HepG2 (cell line): ENCODE results near the gene PCYOX1L. TPM values are rescaled to one million over a fixed set of nuclear protein-coding genes. Genes with fewer than 3 reads are reported as not detected.

Experiments
- ATAC-seq: fragments of 200-7000 bp; cut with Tn5 transposase; 3 replicates; pipeline ENCODE4 v1.9.1; 2020; ENCODE audit warnings: mild to moderate bottlenecking, moderate library complexity
- BruUV-seq: library from RNA; stranded (reverse); fragments of 400-500 nt; replicated peaks from 2 replicates; lab custom pipeline; 2021; lab: Mats Ljungman, UMichigan
- CTCF ChIA-PET: fragments of 300-600 bp; formaldehyde crosslinking; extraction: SDS; loops from one replicate; lab custom pipeline; 2021; ENCODE audit warnings: low total read pairs, inconsistent platforms, low intra/inter-chr PET ratio; lab: Yijun Ruan, JAX
- POLR2A ChIA-PET: fragments of 350-600 bp; sonication (Branson Sonifier 250); formaldehyde crosslinking; loops from one replicate; lab custom pipeline; 2020; ENCODE audit warnings: antibody characterized with exemption, inconsistent platforms; lab: Yijun Ruan, JAX
- DNase-seq: peaks from one replicate; pipeline ENCODE4 v3.0.0-alpha.2; 2015; ENCODE audit warnings: low spot score
- FAIRE-seq: peaks from 3 replicates; lab custom pipeline; 2011; peaks lifted over from hg19 to GRCh38; lab: Jason Lieb, UNC
- H2AFZ ChIP-seq: one replicate; pipeline ENCODE4 v1.6.1; 2011; ENCODE audit warnings: low read length, inconsistent platforms
- H3K27ac ChIP-seq: fragments of 300-600 bp; 3 replicates; pipeline ENCODE4 v1.8.0; 2011; ENCODE audit warnings: mixed run types, mild to moderate bottlenecking, mixed read lengths, low read length, inconsistent platforms; ENCODE audit not compliant: insufficient read depth; ENCODE audit errors: extremely low read length
- H3K27me3 ChIP-seq, 2 experiments: fragments of 200-600 bp in 1 of 2; 2 replicates in 1 of 2; 3 replicates in 1 of 2; pipeline versions ENCODE4 v1.6.0 to v1.8.0; 2011; ENCODE audit warnings: low read length in 2 of 2, mild to moderate bottlenecking in 2 of 2, moderate library complexity in 2 of 2, inconsistent platforms in 1 of 2; ENCODE audit not compliant: insufficient read depth in 2 of 2, control insufficient read depth in 1 of 2
- H3K36me3 ChIP-seq, 2 experiments: fragments of 200-600 bp in 1 of 2; replicated peaks in 1 of 2; 2 replicates in 1 of 2; 3 replicates in 1 of 2; pipeline versions ENCODE4 v1.5.1 to v1.8.0; 2011; ENCODE audit warnings: low read length in 2 of 2, inconsistent platforms in 1 of 2; ENCODE audit not compliant: insufficient read depth in 2 of 2, control insufficient read depth in 1 of 2
- H3K4me1 ChIP-seq: 2 replicates; pipeline ENCODE4 v1.5.1; 2012; ENCODE audit warnings: low read length, inconsistent platforms; ENCODE audit not compliant: insufficient read depth
- H3K4me2 ChIP-seq: 2 replicates; pipeline ENCODE4 v1.6.0; 2011; ENCODE audit warnings: low read depth, low read length, inconsistent platforms
- H3K4me3 ChIP-seq, 3 experiments: fragments of 200-600 bp in 1 of 3; sonication (generic), shearing (Covaris generic) in 1 of 3; replicated peaks in 1 of 3; 2 replicates each; pipeline ENCODE4 v1.5.1; 2011 to 2016; ENCODE audit warnings: low read length in 3 of 3, inconsistent platforms in 2 of 3, low read depth in 2 of 3, mild to moderate bottlenecking in 2 of 3, control low read depth in 1 of 3, mixed read lengths in 1 of 3; ENCODE audit not compliant: insufficient read depth in 1 of 3
- H3K79me2 ChIP-seq: one replicate; pipeline ENCODE4 v1.6.1; 2011; ENCODE audit warnings: low read length, inconsistent platforms; ENCODE audit not compliant: insufficient read depth
- H3K9ac ChIP-seq: 2 replicates; pipeline ENCODE4 v1.6.0; 2011; ENCODE audit warnings: mild to moderate bottlenecking, low read depth, low read length, inconsistent platforms; ENCODE audit not compliant: insufficient read depth
- H3K9me3 ChIP-seq: 2 replicates; pipeline ENCODE4 v1.5.1; 2012; ENCODE audit warnings: mild to moderate bottlenecking, low read length
- H4K20me1 ChIP-seq: 2 replicates; pipeline ENCODE4 v1.6.0; 2011; ENCODE audit warnings: inconsistent platforms, mild to moderate bottlenecking, low read length, moderate library complexity; ENCODE audit not compliant: insufficient read depth
- IRX3 ChIP-seq: sonication (generic); formaldehyde crosslinking; IDR thresholded peaks from 2 replicates; pipeline ENCODE4 v1.8.1; 2023; ENCODE audit warnings: mild to moderate bottlenecking, low read depth, missing genetic modification reagents, borderline replicate concordance
- REXO4 ChIP-seq: sonication (generic); formaldehyde crosslinking; IDR thresholded peaks from 2 replicates; pipeline ENCODE4 v1.8.0; 2022; ENCODE audit warnings: missing genetic modification reagents, mild to moderate bottlenecking, borderline replicate concordance
- SOX6 ChIP-seq, 2 experiments: fragments of 450-650 bp in 1 of 2; sonication (generic) in 1 of 2; formaldehyde crosslinking in 1 of 2; IDR thresholded peaks; 2 replicates each; pipeline versions ENCODE4 v1.4.0 to v1.6.1; 2017 to 2020; ENCODE audit warnings: antibody characterized with exemption in 1 of 2, mild to moderate bottlenecking in 1 of 2, missing genetic modification reagents in 1 of 2
- TBX2 ChIP-seq: sonication (generic); formaldehyde crosslinking; IDR thresholded peaks from 2 replicates; pipeline ENCODE4 v1.5.0; 2020; ENCODE audit warnings: missing genetic modification reagents, mild to moderate bottlenecking, borderline replicate concordance
- THRA ChIP-seq: sonication (generic); formaldehyde crosslinking; IDR thresholded peaks from 2 replicates; pipeline ENCODE4 v1.4.0; 2020; ENCODE audit warnings: missing genetic modification reagents, borderline replicate concordance
- ZBTB10 ChIP-seq: sonication (generic); formaldehyde crosslinking; IDR thresholded peaks from 2 replicates; pipeline ENCODE4 v1.4.0; 2020; ENCODE audit warnings: missing genetic modification reagents, borderline replicate concordance
- ZBTB20 ChIP-seq: sonication (generic); formaldehyde crosslinking; IDR thresholded peaks from 2 replicates; pipeline ENCODE4 v1.8.1; 2023; ENCODE audit warnings: missing genetic modification reagents, low read depth, mild to moderate bottlenecking, borderline replicate concordance
- ZMYM2 ChIP-seq: sonication (generic); formaldehyde crosslinking; IDR thresholded peaks from 2 replicates; pipeline ENCODE4 v1.8.0; 2022; ENCODE audit warnings: mild to moderate bottlenecking, missing genetic modification reagents
- ZNF589 ChIP-seq: sonication (generic); formaldehyde crosslinking; conservative IDR thresholded peaks from 2 replicates; pipeline ENCODE4 v1.8.0; 2022; ENCODE audit warnings: mild to moderate bottlenecking, moderate library complexity, missing genetic modification reagents
- ZSCAN25 ChIP-seq: sonication (generic); formaldehyde crosslinking; IDR thresholded peaks from 2 replicates; pipeline ENCODE4 v1.8.0; 2022; ENCODE audit warnings: mild to moderate bottlenecking, missing genetic modification reagents
- ZSCAN5A ChIP-seq: sonication (generic); formaldehyde crosslinking; IDR thresholded peaks from 2 replicates; pipeline ENCODE4 v1.8.0; 2022; ENCODE audit warnings: mild to moderate bottlenecking, missing genetic modification reagents, borderline replicate concordance
- whole genome bisulfite sequencing: methylation state at CpG from one replicate; pipeline ENCODE4 v1.1.6; 2017; ENCODE audit warnings: low lambda C conversion rate; 5-methylcytosine and 5-hydroxymethylcytosine counted together
- in situ Hi-C: cut with HindIII; loops from 2 replicates; pipeline ENCODE4 v1.10.0; 2017; ENCODE audit warnings: low pct_unique_long_range_greater_than_20kb; ENCODE audit not compliant: extremely low pct_ligation_motif_present
- intact Hi-C: fragments of 100-400 bp; cut with micrococcal nuclease; formaldehyde crosslinking; loops from one replicate; pipeline ENCODE4 v1.10.0; 2022; ENCODE audit not compliant: unreplicated experiment
- polyA plus RNA-seq, 8 experiments: library from polyadenylated mRNA; depleted of rRNA in 3 of 8; stranded (reverse) in 7 of 8; unstranded in 1 of 8; fragments of >200 nt; fragmentation: Illumina TruSeq in 4 of 8; extraction: Trizol in 4 of 8; gene quantifications; 2 replicates each; pipeline versions ENCODE4 v1.2.1 to v1.2.3, GENCODE V29; 2011 to 2016; ENCODE audit warnings: low read depth in 4 of 8, missing spikeins in 1 of 8, mixed read lengths in 1 of 8; ENCODE audit not compliant: insufficient read depth in 1 of 8
- total RNA-seq, 5 experiments: library from RNA; depleted of rRNA; stranded (reverse); fragments of >200 nt; fragmentation: Illumina TruSeq; extraction: Trizol; gene quantifications; 2 replicates each; pipeline ENCODE4 v1.2.3, GENCODE V29; 2016; ENCODE audit warnings: low read depth in 1 of 5
- TF ChIP-seq, protein P1 (sequence below): sonication (generic); formaldehyde crosslinking; IDR thresholded peaks from 2 replicates; pipeline ENCODE4 v1.5.1; 2020; ENCODE audit warnings: mild to moderate bottlenecking, moderate library complexity, missing genetic modification reagents
- TF ChIP-seq, protein P2 (sequence below): sonication (generic); formaldehyde crosslinking; IDR thresholded peaks from 2 replicates; pipeline ENCODE4 v1.9.0; 2021; ENCODE audit warnings: missing genetic modification reagents, borderline replicate concordance

Gene PCYOX1L
- total and polyA plus RNA-seq, 2 of the 13 experiments (the other 11 are each of a cell fraction or from before 2014, with no cell fraction given): 1.00 to 3.7 TPM

DNA sequence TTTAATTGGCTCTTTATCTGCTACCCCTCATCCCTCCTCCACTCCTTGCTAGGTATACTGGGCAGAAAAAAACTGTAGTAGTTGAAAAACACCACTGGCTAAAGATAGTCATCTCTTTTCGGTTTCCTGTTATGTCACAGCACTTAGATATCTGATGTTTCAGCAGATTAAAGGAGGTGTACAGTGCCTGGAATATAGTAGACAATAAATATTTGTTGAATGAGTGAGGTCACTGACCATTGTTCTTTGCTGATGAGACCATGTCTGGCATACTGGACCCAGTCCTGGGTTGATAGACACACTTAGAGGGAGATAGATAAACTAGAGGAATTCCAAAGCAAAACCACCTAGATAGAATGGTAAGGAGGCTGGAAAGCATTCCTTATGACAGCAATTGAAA is 9.3 kb upstream of the PCYOX1L start:
- in situ Hi-C loops: no loop called here
- Histone ChIP-seq H3K4me2 (no peak overlapping the region), H3K27me3 (no peaks in the 10 kb centered on the region; a peak in 1 of 5 replicates), H3K9me3 (no peaks in the 10 kb centered on the region), H3K4me3 (no peak overlapping the region), H3K4me1 (peaks cover 38% of the 10 kb centered on the region), H3K36me3 (peaks cover 9 to 58% of the 10 kb centered on the region in 2 experiments), H3K9ac (no peak overlapping the region), H2AFZ (no peak overlapping the region), H4K20me1 (0 out of 2 replicates have a peak, but pooled peaks cover 4% of the 10 kb centered on the region), H3K79me2 (peaks cover 22% of the 10 kb centered on the region), H3K27ac (no peak overlapping the region)
- CTCF ChIA-PET: no interaction called here
- DNase-seq (no peak), FAIRE-seq (no peak), ATAC-seq (no peak)
- POLR2A ChIA-PET: interaction anchor here (1.4 kb wide), 1 partner anchor 9 kb away, joined by 3 read pairs; the partner anchor contains the start of gene PCYOX1L
- BruUV-seq: no TSS peak
- WGBS: 93% methylated on average over 1 of the region's 1 CpG
- intact Hi-C loops: no loop called here
- TF ChIP-seq ZSCAN5A (CRISPR knock-in tag): no peak
- TF ChIP-seq THRA (CRISPR knock-in tag): no peak
- no peak for TF ChIP-seq ZNF589 (CRISPR knock-in tag)
- TF ChIP-seq ZMYM2: no peak
- TF ChIP-seq ZSCAN25 (CRISPR knock-in tag): no peak
- no peak for TF ChIP-seq ZBTB20 (CRISPR knock-in tag)
- TF ChIP-seq, protein P1, sequence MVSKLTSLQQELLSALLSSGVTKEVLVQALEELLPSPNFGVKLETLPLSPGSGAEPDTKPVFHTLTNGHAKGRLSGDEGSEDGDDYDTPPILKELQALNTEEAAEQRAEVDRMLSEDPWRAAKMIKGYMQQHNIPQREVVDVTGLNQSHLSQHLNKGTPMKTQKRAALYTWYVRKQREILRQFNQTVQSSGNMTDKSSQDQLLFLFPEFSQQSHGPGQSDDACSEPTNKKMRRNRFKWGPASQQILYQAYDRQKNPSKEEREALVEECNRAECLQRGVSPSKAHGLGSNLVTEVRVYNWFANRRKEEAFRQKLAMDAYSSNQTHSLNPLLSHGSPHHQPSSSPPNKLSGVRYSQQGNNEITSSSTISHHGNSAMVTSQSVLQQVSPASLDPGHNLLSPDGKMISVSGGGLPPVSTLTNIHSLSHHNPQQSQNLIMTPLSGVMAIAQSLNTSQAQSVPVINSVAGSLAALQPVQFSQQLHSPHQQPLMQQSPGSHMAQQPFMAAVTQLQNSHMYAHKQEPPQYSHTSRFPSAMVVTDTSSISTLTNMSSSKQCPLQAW (CRISPR knock-in tag): no peak
- TF ChIP-seq SOX6 (IDR thresholded peaks at IDR 0.05): no peak
- TF ChIP-seq SOX6 (CRISPR knock-in tag; IDR thresholded peaks at IDR 0.05): no peak
- TF ChIP-seq, protein P2, sequence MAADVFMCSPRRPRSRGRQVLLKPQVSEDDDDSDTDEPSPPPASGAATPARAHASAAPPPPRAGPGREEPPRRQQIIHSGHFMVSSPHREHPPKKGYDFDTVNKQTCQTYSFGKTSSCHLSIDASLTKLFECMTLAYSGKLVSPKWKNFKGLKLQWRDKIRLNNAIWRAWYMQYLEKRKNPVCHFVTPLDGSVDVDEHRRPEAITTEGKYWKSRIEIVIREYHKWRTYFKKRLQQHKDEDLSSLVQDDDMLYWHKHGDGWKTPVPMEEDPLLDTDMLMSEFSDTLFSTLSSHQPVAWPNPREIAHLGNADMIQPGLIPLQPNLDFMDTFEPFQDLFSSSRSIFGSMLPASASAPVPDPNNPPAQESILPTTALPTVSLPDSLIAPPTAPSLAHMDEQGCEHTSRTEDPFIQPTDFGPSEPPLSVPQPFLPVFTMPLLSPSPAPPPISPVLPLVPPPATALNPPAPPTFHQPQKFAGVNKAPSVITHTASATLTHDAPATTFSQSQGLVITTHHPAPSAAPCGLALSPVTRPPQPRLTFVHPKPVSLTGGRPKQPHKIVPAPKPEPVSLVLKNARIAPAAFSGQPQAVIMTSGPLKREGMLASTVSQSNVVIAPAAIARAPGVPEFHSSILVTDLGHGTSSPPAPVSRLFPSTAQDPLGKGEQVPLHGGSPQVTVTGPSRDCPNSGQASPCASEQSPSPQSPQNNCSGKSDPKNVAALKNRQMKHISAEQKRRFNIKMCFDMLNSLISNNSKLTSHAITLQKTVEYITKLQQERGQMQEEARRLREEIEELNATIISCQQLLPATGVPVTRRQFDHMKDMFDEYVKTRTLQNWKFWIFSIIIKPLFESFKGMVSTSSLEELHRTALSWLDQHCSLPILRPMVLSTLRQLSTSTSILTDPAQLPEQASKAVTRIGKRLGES (CRISPR knock-in tag): no peak
- TF ChIP-seq REXO4 (CRISPR knock-in tag): no peak
- TF ChIP-seq ZBTB10: no peak
- TF ChIP-seq IRX3 (CRISPR knock-in tag): no peak
- no peak for TF ChIP-seq TBX2 (CRISPR knock-in tag)
